ENCODE measurements around the gene NNAT. TPM values are rescaled to one million over a fixed set of nuclear protein-coding genes. Genes with fewer than 3 reads are reported as not detected.

NNAT gene
- total RNA-seq, 3 donors from 2014 or later = 0.32 to 41.3 (median 4.0) TPM

DNA sequence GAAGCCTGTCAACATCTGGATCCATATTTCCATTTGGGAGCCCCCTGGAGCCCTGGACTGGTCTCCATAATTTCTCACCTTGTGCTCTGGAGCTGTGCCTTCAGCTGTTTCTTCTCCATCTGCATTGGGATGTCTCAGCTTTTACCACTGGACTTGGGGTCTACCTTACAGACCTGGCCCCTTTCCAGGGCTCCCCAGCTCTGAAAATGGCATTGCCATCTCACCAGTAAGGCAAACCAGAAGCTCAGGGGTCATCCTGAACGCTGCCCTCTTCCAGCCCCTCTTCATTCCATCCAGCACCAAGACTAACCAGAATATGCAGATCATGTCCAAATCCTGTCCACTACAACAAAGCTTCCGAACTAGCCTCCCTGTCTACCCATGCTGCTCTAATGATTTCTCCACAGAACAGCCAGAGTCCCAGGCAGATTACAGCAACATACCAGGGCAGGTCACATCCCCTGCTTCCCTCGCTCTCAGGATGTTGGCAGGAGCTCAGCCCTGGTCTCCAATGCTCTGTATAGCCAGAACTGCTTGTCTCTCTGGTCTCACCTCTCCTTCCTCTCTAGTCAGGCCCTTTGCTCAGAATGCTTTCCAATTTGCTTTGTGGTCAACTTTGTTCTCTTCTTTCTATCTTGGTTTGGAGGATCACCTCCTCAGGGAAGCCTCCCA, 17.7 kb upstream of the NNAT start:
- TF ChIP-seq, protein P1, sequence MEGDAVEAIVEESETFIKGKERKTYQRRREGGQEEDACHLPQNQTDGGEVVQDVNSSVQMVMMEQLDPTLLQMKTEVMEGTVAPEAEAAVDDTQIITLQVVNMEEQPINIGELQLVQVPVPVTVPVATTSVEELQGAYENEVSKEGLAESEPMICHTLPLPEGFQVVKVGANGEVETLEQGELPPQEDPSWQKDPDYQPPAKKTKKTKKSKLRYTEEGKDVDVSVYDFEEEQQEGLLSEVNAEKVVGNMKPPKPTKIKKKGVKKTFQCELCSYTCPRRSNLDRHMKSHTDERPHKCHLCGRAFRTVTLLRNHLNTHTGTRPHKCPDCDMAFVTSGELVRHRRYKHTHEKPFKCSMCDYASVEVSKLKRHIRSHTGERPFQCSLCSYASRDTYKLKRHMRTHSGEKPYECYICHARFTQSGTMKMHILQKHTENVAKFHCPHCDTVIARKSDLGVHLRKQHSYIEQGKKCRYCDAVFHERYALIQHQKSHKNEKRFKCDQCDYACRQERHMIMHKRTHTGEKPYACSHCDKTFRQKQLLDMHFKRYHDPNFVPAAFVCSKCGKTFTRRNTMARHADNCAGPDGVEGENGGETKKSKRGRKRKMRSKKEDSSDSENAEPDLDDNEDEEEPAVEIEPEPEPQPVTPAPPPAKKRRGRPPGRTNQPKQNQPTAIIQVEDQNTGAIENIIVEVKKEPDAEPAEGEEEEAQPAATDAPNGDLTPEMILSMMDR (IDR thresholded peaks at IDR 0.05) = no peak
- no peaks in the 10 kb centered on the region for H3K9me3 ChIP-seq
- DNase-seq (no peak), ATAC-seq (no peak)
- H3K4me3 ChIP-seq = no peak overlapping the region
- no peaks in the 10 kb centered on the region for H3K4me1 ChIP-seq (ENCODE audit: low read depth)
- H3K36me3 ChIP-seq (ENCODE audit: low read depth) = no peaks in the 10 kb centered on the region
- intact Hi-C loops (cut with DNase I, micrococcal nuclease) = no loop called here

DNA sequence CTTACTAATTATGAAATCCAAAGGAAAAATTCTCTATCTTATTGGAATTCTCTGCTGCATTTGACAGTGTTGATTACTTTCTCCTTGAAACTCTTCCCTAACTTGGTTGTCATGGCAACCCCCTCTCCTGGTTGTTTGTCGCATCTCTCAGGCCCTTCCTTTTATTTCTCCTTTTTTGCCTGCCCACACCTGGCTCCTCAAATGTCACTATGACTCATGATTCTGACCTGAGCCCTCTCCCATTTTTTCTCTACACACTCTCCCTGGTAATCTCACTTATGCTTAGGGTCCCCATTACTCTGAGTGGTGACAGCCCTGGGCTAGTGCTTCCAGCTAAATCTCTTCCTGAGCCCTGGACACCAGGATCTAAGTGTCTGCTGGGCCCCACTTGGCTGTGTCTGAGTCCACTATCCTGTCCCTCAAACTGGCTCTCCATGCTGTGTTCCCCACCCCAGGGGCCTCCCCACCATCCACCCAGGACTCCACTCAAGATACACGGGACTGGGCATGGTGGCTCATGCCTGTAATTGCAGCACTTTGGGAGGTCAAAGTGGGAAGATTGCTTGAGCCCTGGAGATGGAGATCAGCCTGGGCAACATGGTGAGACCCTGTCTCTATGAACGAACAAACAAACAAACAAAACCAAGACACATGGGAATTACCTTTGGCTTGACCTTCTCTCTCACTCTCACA, 16.5 kb upstream of the NNAT start:
- no peaks in the 10 kb centered on the region for H3K4me1 ChIP-seq (ENCODE audit: low read depth)
- intact Hi-C loops (cut with DNase I, micrococcal nuclease) = no loop called here

DNA sequence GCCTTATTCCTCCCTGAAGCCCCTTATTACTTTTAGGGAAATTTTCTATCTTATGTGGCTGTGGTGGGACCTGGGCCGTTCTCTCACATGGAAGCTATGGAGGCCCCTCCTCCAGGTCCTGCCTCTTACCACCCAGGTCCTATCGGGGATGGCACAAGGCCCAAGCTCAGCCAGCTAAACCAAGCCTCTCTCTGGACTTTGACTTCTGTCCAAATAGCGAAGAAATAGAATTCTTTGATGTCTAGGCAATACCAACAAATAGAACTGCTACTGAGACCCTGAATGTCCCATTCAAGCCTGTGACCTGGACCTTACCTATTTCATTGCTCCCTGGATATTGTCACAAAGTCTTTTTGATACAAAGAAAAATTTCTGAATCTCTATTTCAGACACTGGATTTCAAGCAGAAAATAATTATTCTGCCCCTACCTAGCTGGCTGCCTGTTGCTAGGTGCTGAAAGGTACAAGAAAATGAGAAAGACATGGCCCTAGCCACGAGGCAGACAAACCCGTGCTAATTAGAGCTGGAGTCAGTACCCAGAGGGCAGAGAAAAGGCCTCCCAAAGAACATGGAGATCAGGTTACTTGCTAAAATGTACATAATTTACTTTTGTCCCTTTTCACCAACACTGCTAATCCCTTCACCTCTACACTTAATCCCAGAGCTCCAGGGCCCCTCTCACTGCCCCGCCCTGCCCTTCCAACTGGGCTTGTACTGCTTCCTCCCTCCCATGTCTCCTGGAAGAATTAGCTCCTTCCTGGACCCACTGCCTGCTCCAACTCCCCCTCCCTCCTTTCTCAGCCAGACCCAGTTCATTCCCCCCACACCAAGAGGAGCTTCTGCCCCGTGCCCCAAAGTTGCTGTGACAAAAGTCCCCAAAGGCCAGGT, 15.5 kb upstream of the NNAT start:
- no peak for DNase-seq
- ATAC-seq = peak; percentile 17
- Histone ChIP-seq H3K4me1 (ENCODE audit: low read depth) (no peaks in the 10 kb centered on the region), H3K4me3 (no peak overlapping the region), H3K9me3 (no peaks in the 10 kb centered on the region), H3K36me3 (ENCODE audit: low read depth) (no peaks in the 10 kb centered on the region)
- TF ChIP-seq, protein P1 (IDR thresholded peaks at IDR 0.05) = no peak
- intact Hi-C loops (cut with DNase I, micrococcal nuclease) = no loop called here

More for the DNA sequence above, 16.5 kb upstream of the NNAT start:
- DNase-seq = no peak
- no peaks in the 10 kb centered on the region for H3K9me3 ChIP-seq
- ATAC-seq = no peak
- no peaks in the 10 kb centered on the region for H3K36me3 ChIP-seq (ENCODE audit: low read depth)
- TF ChIP-seq, protein P1 (IDR thresholded peaks at IDR 0.05) = no peak
- H3K4me3 ChIP-seq = no peak overlapping the region

DNA sequence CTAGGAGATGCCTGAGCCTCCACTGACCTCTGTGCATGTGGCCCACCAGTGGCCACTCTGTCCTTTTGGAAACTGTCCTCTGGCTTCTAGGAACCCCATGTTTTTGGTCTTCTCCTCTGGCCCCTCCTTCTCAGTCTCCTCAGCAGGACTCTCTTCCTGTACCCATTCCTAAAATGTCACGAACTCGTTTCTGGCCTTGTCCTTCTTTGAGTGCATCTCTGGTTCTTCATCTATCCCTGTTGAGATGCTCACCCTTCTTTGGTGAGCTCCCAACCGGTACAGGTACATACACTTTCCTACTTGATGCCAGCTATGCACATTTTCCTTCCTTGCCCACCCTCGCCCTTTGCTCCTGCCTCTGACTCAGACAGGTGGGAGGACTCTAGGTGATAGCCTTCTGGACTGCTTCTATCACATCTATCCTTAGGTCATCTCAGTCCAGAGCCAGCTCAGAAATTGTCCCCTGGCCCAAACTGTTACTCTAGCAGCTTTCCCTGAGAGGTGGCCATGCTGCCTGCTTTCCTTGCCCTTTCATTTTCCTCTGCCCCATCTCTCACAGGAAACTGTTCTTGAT, 14.8 kb upstream of the NNAT start:
- Histone ChIP-seq H3K9me3 (no peaks in the 10 kb centered on the region), H3K4me1 (ENCODE audit: low read depth) (no peaks in the 10 kb centered on the region), H3K36me3 (ENCODE audit: low read depth) (no peaks in the 10 kb centered on the region), H3K4me3 (no peak overlapping the region)
- intact Hi-C loops (cut with DNase I, micrococcal nuclease) = no loop called here
- DNase-seq (no peak), ATAC-seq (peak; percentile 20)
- TF ChIP-seq, protein P1 (IDR thresholded peaks at IDR 0.05) = no peak

DNA sequence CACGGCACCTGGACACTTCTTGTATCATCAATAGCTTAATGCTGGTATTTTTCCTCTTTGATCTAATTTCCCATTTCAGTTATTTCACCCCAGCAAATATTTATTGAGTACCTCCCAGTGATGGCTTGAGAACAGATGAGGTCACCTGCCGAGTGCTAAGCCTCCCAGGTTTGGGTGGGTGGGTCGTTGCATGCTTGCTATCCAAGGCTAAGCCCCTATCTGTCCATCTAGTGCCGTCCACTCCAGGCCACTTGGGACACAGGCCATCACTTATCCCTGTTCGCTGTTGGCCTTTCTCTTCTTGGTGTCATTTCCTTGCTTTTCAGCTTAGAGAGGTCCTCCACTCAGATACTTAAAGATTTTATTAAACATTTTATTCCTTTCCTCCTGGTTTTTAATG, 10.8 kb upstream of the NNAT start:
- ATAC-seq = no peak
- H3K36me3 ChIP-seq (ENCODE audit: low read depth) = no peaks in the 10 kb centered on the region
- intact Hi-C loops (cut with DNase I, micrococcal nuclease) = no loop called here
- TF ChIP-seq, protein P1 (IDR thresholded peaks at IDR 0.05) = no peak
- H3K4me1 ChIP-seq (ENCODE audit: low read depth) = no peaks in the 10 kb centered on the region
- H3K9me3 ChIP-seq = no peaks in the 10 kb centered on the region
- no peak for DNase-seq
- H3K4me3 ChIP-seq = no peak overlapping the region
